ENCODE measurements around the gene JTB. TPM values are rescaled to one million over a fixed set of nuclear protein-coding genes. Genes with fewer than 3 reads are reported as not detected.
"Not testable (repeated sequence)": the region's sequence is repeated elsewhere in the genome, so short reads cannot be mapped to it uniquely, and the experiment has no call there.

Gene JTB
- total RNA-seq (2014; rRNA removed; shearing (Covaris generic)) = 280 and 326 TPM in 2 replicates

- peak; percentile 79 for DNase-seq (ENCODE audit: low spot score)
These were observed at the start of gene JTB for GRCh38 chr1:153977250-153978240. Gene JTB (minus strand): TSS chr1:153977674. CDS start chr1:153977252, 422 bp downstream.

- no peak for DNase-seq (ENCODE audit: low spot score)
These were observed 42.5 kb upstream of the JTB start for GRCh38 chr1:154019940-154020339.

DNA sequence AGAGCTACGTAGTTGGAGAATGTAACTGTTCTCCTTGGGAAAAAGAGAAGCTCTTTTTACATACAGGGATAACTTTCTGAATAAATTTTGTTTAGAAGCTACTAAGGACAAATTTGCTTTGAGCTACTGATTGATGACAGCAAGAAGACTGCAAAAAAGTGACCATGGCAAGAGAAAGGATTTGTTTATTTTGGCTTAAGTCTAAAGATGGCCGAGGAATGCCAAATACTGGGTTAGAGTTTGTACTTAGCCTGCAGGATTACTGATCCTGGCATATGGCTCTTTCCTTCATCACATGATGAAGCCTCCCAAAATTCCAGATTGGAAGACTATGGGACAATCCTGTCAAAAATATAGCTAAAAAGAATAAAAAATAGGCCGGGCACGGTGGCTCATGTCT is 41.8 kb upstream of the JTB start:
- DNase-seq (ENCODE audit: low spot score) = no peak

DNA sequence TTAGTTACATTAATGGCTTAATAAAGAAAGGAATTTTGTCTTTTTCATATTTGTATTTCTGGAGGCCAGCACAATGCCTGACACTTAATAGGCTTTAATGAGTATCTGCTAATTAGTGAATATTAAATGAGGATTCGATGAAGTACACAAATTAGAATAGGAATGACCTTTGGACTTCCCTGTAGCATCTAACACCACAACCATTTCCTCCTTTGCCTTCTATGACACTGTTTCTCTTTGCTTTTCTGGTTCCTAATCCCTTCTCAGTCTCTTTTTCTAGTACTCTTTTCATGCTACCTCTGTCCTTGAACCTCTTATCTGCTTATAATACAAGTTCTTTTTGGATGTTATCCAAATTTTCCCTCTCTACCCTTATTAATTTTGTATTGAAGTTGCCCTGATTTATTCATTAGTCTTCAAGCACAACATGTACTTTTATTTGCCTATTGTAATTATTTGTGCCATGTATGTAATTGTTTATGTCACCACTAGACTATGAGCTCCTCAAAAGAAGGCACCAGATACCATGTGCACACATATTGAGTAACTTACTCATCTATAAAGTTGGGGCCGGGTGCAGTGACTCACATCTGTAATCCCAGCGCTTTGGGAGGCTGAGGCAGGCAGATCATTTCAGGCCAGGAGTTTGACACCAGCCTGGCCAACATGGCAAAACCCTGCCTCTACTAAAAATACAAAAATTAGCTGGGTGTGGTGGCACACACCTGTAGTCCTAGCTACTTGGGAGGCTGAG is 36.9 kb upstream of the JTB start:
- no peak for DNase-seq (ENCODE audit: low spot score)

DNA sequence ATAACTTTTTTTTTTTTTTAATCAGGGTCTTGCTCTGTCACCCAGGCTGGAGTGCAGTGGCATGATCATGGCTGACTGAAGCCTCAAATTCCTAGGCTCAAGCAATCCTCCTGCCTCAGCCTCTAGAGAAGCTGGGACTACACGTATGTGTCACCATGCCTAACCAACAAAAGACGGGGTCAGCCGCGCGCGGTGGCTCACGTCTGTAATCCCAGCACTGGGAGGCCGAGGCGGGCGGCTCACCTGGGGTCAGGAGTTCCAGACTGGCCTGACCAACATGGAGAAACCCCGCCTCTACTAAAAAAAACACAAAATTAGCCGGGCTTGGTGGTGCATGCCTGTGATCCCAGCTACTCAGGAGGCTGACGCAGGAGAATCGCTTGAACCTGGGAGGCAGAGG is 35.1 kb upstream of the JTB start:
- DNase-seq (ENCODE audit: low spot score) = not testable (repeated sequence)

GRCh38 chr1:154012129-154012528 is 34.7 kb upstream of the JTB start:
- no peak for DNase-seq (ENCODE audit: low spot score)

DNA sequence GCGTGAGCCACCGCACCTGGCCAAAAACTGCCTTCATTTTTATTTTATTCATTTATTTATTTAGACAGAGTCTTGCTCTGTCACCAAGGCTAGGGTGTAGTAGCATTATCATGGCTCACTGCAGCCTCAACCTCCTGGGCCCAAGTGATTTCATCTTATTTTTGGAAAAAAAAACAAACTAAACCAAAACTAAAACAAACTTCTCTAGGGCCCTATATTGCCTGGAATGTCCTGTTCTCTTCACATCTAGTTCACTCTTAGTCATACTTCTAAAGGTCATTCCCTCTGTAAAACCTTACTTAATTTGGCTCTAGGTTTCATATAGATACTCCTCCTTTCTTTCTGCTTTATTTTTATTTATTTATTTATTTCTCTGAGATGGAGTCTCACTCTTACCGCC is 28.7 kb upstream of the JTB start:
- DNase-seq (ENCODE audit: low spot score) = peak; percentile 44

DNA sequence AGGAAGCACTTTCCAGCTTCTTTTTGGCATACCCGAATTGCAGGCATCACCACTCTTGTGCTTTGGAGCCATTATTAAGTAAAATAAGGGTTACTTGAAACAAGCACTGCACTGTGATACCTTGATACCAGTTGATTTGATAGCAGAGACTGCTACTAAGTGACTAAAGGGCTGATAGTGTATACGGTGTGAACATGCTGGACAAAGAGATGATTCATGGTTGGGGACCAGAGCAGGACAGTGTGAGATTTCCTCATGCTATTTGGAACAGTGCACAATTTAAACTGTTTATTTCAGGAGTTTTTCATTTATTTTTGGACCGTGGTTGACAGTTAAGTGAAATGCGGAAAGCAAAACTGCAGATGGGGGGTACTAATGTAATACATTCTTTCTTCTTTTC is 22.9 kb upstream of the JTB start:
- DNase-seq (ENCODE audit: low spot score) = no peak

- DNase-seq (ENCODE audit: low spot score) = not testable (repeated sequence)
These were observed 19.4 kb upstream of the JTB start for GRCh38 chr1:153996882-153997281.

GRCh38 chr1:153995640-153996039 is 18.2 kb upstream of the JTB start:
- DNase-seq (ENCODE audit: low spot score) = no peak

DNA sequence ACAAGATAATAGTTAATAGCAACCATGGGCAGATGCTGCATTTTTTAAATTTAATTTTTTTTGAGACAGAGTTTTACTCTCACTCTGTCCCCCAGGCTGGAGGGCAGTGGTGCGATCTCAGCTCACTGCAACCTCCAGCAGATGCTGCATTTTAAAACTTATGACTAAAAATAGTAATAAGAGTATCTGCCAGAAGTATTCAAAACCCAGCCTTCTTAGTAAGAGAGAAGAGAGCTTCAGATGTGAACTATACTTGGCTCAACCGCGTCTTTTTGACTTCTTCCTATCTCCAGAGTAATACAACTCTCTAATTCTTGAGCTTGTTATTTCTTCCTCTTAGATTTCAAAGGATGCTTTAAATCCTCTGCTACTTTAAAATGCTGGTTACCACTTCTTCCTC is 17.7 kb upstream of the JTB start:
- no peak for DNase-seq (ENCODE audit: low spot score)

DNA sequence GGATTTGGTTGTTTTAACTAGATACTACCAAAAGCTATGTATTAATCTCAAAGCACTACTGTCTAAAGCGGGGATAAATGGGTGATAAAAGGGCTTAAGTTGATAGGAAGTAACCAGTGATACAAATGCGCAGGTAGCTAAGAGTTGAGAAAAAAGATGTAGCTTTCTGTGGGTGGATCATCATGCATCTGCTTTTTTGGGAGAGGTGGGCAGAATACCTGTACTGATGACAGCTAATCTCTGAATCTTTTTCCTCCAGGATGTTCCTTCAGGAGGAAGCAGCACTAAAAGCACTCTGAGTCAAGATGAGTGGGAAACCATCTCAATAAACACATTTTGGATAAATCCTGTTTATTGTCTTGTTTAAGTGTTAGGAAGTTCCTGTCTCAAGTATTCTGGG is 14.3 kb upstream of the JTB start:
- no peak for DNase-seq (ENCODE audit: low spot score)

- DNase-seq (ENCODE audit: low spot score) = no peak
These were observed 13.7 kb upstream of the JTB start for GRCh38 chr1:153991151-153991630.

DNA sequence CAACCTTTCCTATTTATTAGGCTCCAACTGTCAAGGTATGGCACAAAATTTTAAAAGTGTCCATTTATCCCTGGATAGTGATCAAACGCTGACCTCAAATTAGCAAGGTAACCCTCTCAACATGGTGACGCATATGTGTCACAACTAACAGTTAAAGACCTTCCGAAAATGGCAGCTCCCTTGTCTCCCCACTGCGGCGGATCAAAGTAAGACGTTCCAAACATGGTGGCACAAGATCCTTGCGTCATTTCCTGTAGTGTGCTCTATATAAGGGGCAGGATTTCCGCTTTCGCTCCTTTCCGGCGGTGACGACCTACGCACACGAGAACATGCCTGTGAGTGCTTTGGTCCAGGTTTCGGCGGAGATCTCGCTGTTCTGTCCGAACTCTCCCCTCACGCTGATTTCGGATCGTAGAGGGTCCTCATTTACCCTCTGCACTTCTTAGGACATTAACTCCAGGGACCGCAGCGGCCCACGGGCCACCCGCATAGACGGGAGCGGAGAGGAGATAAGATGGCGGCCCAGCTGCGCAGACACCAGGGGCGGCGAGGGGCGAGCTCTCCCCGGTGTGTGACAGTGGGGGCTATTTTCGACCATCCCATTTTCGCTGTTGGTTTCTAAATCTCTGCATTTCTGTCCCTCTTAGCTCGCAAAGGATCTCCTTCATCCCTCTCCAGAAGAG is 13.1 kb upstream of the JTB start, which contains the start of gene RPS27:
RPS27 (plus strand) TSS at position 295 of the 683 bp plus-strand sequence; CDS start at position 330, 35 bp downstream.
- DNase-seq (ENCODE audit: low spot score) = peak; percentile 99

DNA sequence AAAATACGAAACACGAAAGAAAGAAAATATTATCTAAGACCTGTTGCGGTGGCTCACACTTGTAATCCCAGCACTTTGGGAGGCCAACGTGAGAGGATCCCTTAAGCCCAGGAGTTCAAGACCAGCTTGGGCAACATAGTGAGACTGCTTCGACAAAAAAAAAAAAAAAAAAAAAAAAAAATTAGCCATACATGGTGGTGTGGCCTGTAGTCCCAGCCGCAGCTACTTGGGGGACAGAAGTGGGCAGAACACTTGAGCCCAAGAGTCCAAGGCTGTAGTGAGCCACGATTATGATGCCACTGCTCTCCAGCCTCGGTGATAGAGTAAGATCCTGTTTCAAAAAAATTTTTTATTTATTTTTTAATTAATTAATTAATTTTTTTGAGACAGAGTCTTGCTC is 10.1 kb upstream of the JTB start:
- no peak for DNase-seq (ENCODE audit: low spot score)

GRCh38 chr1:153985941-153986761 is 8.7 kb upstream of the JTB start, which contains the start of gene RAB13:
Gene RAB13 (minus strand): TSS chr1:153986339. CDS start chr1:153986236, 103 bp downstream.
- peak; percentile 87 for DNase-seq (ENCODE audit: low spot score)

- DNase-seq (ENCODE audit: low spot score) = peak; percentile 78
These were observed 8.0 kb upstream of the JTB start for GRCh38 chr1:153985341-153985912.

DNA sequence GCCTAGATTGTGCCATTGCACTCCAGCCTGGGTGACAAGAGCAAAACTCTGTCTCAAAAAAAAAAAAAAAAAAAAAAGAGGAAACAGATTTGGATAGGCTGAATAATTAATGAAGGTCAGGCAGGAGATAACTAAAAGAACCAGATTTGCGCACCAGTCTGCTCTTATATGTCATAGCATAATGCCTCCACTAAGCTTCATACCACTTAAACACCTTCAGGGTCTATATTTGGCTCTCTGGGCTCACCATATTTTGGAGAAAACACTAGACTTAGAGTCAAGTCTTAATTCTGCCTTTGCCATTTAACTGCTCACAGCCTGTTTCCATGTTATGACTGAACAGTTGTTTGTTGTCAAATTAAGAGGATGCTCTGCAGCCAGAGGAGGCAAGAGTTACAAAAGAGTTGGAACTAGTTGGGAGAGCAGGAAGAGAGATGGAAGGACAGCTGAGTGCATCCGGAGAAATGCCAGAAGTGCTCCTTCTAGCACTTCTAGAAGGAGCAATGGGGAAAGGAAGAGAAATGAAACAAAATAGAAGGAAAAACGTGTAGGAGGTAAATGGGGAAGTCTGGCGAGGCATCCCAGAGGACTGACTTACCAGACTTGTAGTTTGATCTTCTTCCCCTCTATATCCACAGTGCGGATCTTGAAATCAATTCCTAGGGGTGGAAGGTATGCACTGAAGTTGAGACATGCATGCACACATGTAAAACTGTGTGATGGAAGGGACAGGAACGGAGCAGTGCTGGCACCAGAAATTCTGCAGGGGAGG is 6.8 kb upstream of the JTB start:
- no peak for DNase-seq (ENCODE audit: low spot score)

GRCh38 chr1:153981735-153982134 is 4.3 kb upstream of the JTB start:
- DNase-seq (ENCODE audit: low spot score) = not testable (repeated sequence)

- DNase-seq (ENCODE audit: low spot score) = not testable (repeated sequence)
These were observed 1.6 kb upstream of the JTB start for GRCh38 chr1:153979091-153979490.
